Lower lobe of right lung (tissue), 2 donors: ENCODE measurements around the gene SNAPC2. TPM values are rescaled to one million over a fixed set of nuclear protein-coding genes. Genes with fewer than 3 reads are reported as not detected.

Experiments
- ATAC-seq, 2 donors: fragments of 200-7000 bp; cut with Tn5 transposase; one replicate each; pipeline ENCODE4 v1.9.1; 2020 to 2022; ENCODE audit warnings: mild to moderate bottlenecking in 2 of 2, moderate library complexity in 2 of 2
- DNase-seq: peaks from one replicate; pipeline ENCODE4 v3.0.0-alpha.2; 2020
- H3K27ac ChIP-seq: fragments of 200-600 bp; one replicate; pipeline ENCODE4 v1.8.0; 2022
- H3K27me3 ChIP-seq: fragments of 200-600 bp; one replicate; pipeline ENCODE4 v1.8.0; 2022; ENCODE audit warnings: low read depth
- H3K36me3 ChIP-seq: fragments of 200-600 bp; one replicate; pipeline ENCODE4 v1.8.0; 2022; ENCODE audit warnings: mild to moderate bottlenecking
- H3K4me1 ChIP-seq: fragments of 200-600 bp; one replicate; pipeline ENCODE4 v1.8.0; 2022
- H3K4me3 ChIP-seq: fragments of 200-600 bp; one replicate; pipeline ENCODE4 v1.8.0; 2022; ENCODE audit warnings: mild to moderate bottlenecking
- H3K9me3 ChIP-seq: fragments of 200-600 bp; one replicate; pipeline ENCODE4 v1.8.0; 2022
- intact Hi-C: fragments of 100-400 bp; cut with DNase I; formaldehyde crosslinking; loops from one replicate; pipeline ENCODE4 v1.11.0; 2022
- total RNA-seq: library from RNA; stranded (reverse); fragmentation: NEBNext Ultra II Directional; extraction: Animal tissue kit (Norgen Biotek cat#: 25700); gene quantifications from one replicate; pipeline ENCODE4 v1.2.1, GENCODE V29; 2021
- TF ChIP-seq, protein P1 (sequence below): fragments of 200-600 bp; IDR thresholded peaks from one replicate; pipeline ENCODE4 v1.8.0; 2022; ENCODE audit warnings: antibody characterized with exemption, mild to moderate bottlenecking
- donor health status: DM: no; HTN: yes; CAD: no; lungs with severe emphysema.

The SNAPC2 gene
- total RNA-seq, 1 donor from 2014 or later = 17.6 TPM

DNA sequence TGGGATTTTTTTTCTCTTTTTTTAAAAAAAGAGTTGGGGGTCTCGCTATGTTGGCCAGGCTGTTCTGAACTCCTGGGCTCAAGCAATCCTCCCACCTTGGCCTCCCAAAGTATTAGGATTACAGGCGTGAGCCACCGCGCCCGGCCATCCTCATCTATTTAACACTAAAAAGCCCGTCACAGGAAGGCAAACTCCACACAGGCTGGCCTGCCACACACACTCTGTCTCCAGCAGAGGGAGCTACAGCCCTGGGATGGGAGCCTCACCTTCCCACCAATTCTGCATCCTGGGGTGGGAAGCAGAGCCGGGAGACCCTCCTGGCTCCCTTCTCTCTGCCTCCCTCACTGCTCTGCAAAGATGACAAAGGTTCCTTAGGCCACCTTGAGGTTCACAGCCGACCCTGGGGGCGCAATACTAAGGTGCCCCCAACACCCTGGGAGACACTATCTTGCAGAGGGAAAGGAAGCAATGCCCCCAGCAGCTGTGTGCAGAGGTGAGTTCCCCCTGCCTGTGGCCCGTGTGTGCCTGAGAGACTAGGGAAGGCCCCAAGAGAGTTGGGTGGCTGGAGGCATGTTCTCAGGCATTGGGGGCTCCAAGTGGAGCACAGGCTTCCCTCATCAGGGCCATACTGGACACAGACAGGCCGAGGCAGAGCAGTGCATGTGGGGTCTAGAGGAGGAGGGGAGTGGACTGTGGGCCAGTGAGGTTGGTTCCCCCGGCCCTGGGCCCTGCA lies 50.7 kb downstream of the SNAPC2 start:
- H3K27me3 ChIP-seq = no peaks in the 10 kb centered on the region
- no peaks in the 10 kb centered on the region for H3K9me3 ChIP-seq
- DNase-seq = peak; percentile 35
- no peaks in the 10 kb centered on the region for H3K4me1 ChIP-seq
- H3K36me3 ChIP-seq = peaks cover 84% of the 10 kb centered on the region
- H3K27ac ChIP-seq = no peak overlapping the region
- no peak overlapping the region for H3K4me3 ChIP-seq
- intact Hi-C loops = no loop called here
- peak; percentile 53 to 58 for ATAC-seq
- TF ChIP-seq, protein P1, sequence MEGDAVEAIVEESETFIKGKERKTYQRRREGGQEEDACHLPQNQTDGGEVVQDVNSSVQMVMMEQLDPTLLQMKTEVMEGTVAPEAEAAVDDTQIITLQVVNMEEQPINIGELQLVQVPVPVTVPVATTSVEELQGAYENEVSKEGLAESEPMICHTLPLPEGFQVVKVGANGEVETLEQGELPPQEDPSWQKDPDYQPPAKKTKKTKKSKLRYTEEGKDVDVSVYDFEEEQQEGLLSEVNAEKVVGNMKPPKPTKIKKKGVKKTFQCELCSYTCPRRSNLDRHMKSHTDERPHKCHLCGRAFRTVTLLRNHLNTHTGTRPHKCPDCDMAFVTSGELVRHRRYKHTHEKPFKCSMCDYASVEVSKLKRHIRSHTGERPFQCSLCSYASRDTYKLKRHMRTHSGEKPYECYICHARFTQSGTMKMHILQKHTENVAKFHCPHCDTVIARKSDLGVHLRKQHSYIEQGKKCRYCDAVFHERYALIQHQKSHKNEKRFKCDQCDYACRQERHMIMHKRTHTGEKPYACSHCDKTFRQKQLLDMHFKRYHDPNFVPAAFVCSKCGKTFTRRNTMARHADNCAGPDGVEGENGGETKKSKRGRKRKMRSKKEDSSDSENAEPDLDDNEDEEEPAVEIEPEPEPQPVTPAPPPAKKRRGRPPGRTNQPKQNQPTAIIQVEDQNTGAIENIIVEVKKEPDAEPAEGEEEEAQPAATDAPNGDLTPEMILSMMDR = peak; percentile 64

DNA sequence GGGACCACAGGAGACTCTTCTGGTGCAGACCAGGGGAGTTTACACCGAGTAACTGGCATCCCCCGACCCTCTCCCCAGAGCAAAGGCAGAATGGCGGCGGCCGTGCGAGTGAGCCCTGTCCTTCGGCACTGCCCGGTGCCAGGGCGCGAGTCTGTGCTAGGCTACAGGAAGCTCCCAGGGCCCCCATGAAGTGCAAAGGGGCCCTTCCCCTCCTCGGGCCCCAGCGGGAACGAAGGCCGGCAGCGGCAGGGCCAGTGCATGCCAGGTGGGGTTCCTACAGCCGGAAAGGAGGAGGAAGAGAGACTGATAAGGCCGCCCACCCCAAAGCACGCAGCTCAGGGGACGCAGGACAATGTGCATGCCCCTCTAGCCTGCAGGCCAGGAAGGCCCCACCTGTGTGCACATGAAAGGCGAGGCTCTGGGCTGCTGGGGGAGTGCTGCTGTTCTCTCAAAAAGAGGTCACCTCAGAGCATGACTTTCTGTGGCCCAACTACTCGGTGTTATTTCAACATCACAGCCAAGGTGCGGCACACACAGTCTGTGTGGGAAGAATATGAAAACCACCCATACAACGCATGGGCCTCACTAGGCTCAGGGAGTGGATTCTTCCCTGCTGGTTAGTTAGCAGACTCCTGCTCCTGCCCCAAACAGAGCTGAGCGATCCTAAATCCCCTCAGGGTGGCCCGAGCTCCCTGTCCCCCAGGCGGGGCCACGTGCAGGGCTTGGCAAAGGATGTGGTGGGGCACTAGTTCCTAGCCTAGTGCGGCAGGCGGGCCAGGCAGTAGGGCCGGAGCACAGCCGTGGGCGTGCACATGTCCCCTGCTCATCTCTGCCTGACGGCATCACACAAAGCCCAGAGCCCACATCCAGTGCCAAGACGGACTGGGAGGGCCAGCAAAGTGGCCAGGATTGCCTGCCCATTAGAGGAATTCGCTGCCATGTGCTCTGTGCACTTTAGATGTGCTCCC lies 51.7 kb downstream of the SNAPC2 start:
- H3K36me3 ChIP-seq = peaks cover 80% of the 10 kb centered on the region
- TF ChIP-seq, protein P1 = no peak
- ATAC-seq = no peak

More for the DNA sequence above, 51.7 kb downstream of the SNAPC2 start:
- Histone ChIP-seq H3K4me3 (no peak overlapping the region), H3K27ac (no peak overlapping the region), H3K9me3 (no peaks in the 10 kb centered on the region), H3K27me3 (no peaks in the 10 kb centered on the region), H3K4me1 (no peaks in the 10 kb centered on the region)
- peak; percentile 32 for DNase-seq
- intact Hi-C loops = no loop called here

Other genes starting within 250 kb of the SNAPC2 start
- 184 TPM for gene MCEMP1, start 243.2 kb upstream of the SNAPC2 start, total RNA-seq
- 75.3 TPM for gene TRAPPC5, start 239.5 kb upstream of the SNAPC2 start, total RNA-seq
- gene FCER2, start 218.2 kb upstream of the SNAPC2 start, total RNA-seq = 0.50 TPM
- gene CLEC4G, start 188.2 kb upstream of the SNAPC2 start, total RNA-seq = 2.9 TPM
- gene CD209, start 172.8 kb upstream of the SNAPC2 start, total RNA-seq = 18.8 TPM
- 5.8 TPM for gene CLEC4M, start 157.1 kb upstream of the SNAPC2 start, total RNA-seq
- gene EVI5L, start 90.1 kb upstream of the SNAPC2 start, total RNA-seq = 11.7 TPM
- 2.5 TPM for gene PRR36, start 45.9 kb upstream of the SNAPC2 start, total RNA-seq
- gene LRRC8E, start 31.8 kb upstream of the SNAPC2 start, total RNA-seq = 6.6 TPM
- 38.6 TPM for gene MAP2K7, start 16.5 kb upstream of the SNAPC2 start, total RNA-seq
- 2.1 TPM for gene TGFBR3L, start 5.5 kb upstream of the SNAPC2 start, total RNA-seq
- gene CTXN1, start 5.8 kb downstream of the SNAPC2 start, total RNA-seq = 5.8 TPM
- gene TIMM44, start 23.3 kb downstream of the SNAPC2 start, total RNA-seq = 45.2 TPM
- 66.3 TPM for gene ELAVL1, start 85.3 kb downstream of the SNAPC2 start, total RNA-seq
- gene CCL25, start 132.4 kb downstream of the SNAPC2 start, total RNA-seq = not detected
- 7.0 TPM for gene FBN3, start 229.3 kb downstream of the SNAPC2 start, total RNA-seq